ENCODE results near the gene DTNBP1. TPM values are rescaled to one million over a fixed set of nuclear protein-coding genes. Genes with fewer than 3 reads are reported as not detected.

The DTNBP1 gene
- total RNA-seq, 3 donors from 2014 or later, result 19.6 to 31.8 (median 25.0) TPM

- ATAC-seq, result no peak
- H3K36me3 ChIP-seq (ENCODE audit: low read depth), result peaks cover 5% of the 10 kb centered on the region
- intact Hi-C loops (cut with DNase I, micrococcal nuclease), result loop anchor here in 1 of 2 donors (10.0 kb wide), 1 partner anchor 116 kb away; no protein-coding TSS in a partner anchor
Observed at GRCh38 chr6:15508441-15508871, 154.4 kb downstream of the DTNBP1 start.

GRCh38 chr6:15507746-15508145, 155.1 kb downstream of the DTNBP1 start:
- no peak for DNase-seq
- no peak for TF ChIP-seq CTCF (IDR thresholded peaks at IDR 0.05)

More at GRCh38 chr6:15508441-15508871, 154.4 kb downstream of the DTNBP1 start:
- H3K9me3 ChIP-seq, result no peaks in the 10 kb centered on the region
- H3K4me3 ChIP-seq, result no peak overlapping the region
- H3K4me1 ChIP-seq (ENCODE audit: low read depth), result no peaks in the 10 kb centered on the region
- no peak for TF ChIP-seq CTCF (IDR thresholded peaks at IDR 0.05)
- peak in 1 of 3 donors; percentile 31 for DNase-seq

GRCh38 chr6:15507221-15507620, 155.6 kb downstream of the DTNBP1 start:
- Histone ChIP-seq H3K36me3 (ENCODE audit: low read depth) (no peaks in the 10 kb centered on the region), H3K4me1 (ENCODE audit: low read depth) (no peaks in the 10 kb centered on the region), H3K4me3 (no peak overlapping the region), H3K9me3 (no peaks in the 10 kb centered on the region)
- intact Hi-C loops (cut with DNase I, micrococcal nuclease), result loop anchor here in 1 of 2 donors (10.0 kb wide), 1 partner anchor 118 kb away; no protein-coding TSS in a partner anchor
- TF ChIP-seq CTCF (IDR thresholded peaks at IDR 0.05), result no peak
- ATAC-seq (no peak), DNase-seq (peak in 1 of 3 donors; percentile 0)

More at GRCh38 chr6:15507746-15508145, 155.1 kb downstream of the DTNBP1 start:
- Histone ChIP-seq H3K9me3 (no peaks in the 10 kb centered on the region), H3K36me3 (ENCODE audit: low read depth) (no peaks in the 10 kb centered on the region), H3K4me3 (no peak overlapping the region), H3K4me1 (ENCODE audit: low read depth) (no peaks in the 10 kb centered on the region)
- no peak for ATAC-seq
- intact Hi-C loops (cut with DNase I, micrococcal nuclease), result loop anchor here in 1 of 2 donors (10.0 kb wide), 1 partner anchor 117 kb away; no protein-coding TSS in a partner anchor

GRCh38 chr6:15506066-15506465, 156.8 kb downstream of the DTNBP1 start:
- no peaks in the 10 kb centered on the region for H3K4me1 ChIP-seq (ENCODE audit: low read depth)
- no peak for ATAC-seq
- intact Hi-C loops (cut with DNase I, micrococcal nuclease), result loop anchor here in 1 of 2 donors (10.0 kb wide), 1 partner anchor 119 kb away; no protein-coding TSS in a partner anchor
- H3K4me3 ChIP-seq, result no peak overlapping the region
- H3K36me3 ChIP-seq (ENCODE audit: low read depth), result no peaks in the 10 kb centered on the region
- TF ChIP-seq CTCF (IDR thresholded peaks at IDR 0.05), result no peak
- no peak for DNase-seq
- H3K9me3 ChIP-seq, result no peaks in the 10 kb centered on the region

- no peaks in the 10 kb centered on the region for H3K36me3 ChIP-seq (ENCODE audit: low read depth)
- intact Hi-C loops (cut with DNase I, micrococcal nuclease), result loop anchor here in 1 of 2 donors (10.0 kb wide), 1 partner anchor 119 kb away; no protein-coding TSS in a partner anchor
- no peak overlapping the region for H3K4me3 ChIP-seq
- no peaks in the 10 kb centered on the region for H3K4me1 ChIP-seq (ENCODE audit: low read depth)
- H3K9me3 ChIP-seq, result no peaks in the 10 kb centered on the region
- ATAC-seq, result no peak
- peak in 1 of 3 donors; percentile 42 for DNase-seq
- TF ChIP-seq CTCF (IDR thresholded peaks at IDR 0.05), result no peak
Observed at GRCh38 chr6:15505463-15505918, 157.3 kb downstream of the DTNBP1 start.
